Right hindlimb (tissue), 1 donor: Measurements from ENCODE around the gene RIMS1.

ENCODE experiments used
- DNase-seq: peaks from one replicate; pipeline ENCODE4 v3.0.0-alpha.2; 2018

Gene RIMS1

DNA sequence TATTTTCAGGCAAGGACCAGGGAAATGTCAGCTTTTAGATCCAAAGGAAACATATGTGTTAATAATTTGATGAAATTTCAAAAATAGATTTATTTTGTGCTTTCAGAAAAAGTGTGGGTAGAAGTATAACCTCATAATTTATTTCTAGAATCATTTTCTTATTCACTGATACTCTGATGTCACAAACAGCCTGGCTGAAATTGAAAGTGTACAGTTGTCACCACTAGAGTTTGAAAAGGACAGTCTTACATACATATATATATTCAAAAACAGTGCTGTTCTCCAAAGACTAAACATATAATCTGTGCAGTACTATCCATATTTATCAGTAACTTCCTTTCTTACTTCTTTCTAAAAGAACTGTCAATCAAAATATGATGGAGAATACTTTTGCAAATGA, 481.1 kb downstream of the RIMS1 start:
- no peak for DNase-seq

DNA sequence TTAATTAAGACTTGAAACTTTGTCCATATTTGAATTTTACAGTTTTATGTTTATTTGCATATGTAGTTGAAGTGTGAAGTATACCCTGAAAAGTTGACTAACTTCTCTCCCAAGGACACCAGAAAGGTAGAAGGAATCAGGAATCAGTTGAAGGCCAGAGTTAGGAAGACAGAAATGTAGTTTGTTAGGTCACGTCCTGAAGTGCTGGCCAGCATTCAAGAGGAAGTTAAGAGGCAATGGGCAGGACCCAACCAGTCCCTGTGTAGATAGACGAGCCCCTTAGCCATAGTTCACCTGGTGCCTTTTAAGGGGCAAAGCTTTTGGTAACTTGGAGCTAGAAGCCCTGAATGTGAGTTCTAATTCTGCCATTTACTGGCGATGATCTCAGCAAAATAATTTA, 485.1 kb downstream of the RIMS1 start:
- DNase-seq = no peak

GRCh38 chr6:72374172-72374571, 487.8 kb downstream of the RIMS1 start:
- no peak for DNase-seq

- no peak for DNase-seq
Observed at GRCh38 chr6:72374857-72375256, 488.5 kb downstream of the RIMS1 start.

- no peak for DNase-seq
Observed at GRCh38 chr6:72376736-72377135, 490.4 kb downstream of the RIMS1 start.

DNA sequence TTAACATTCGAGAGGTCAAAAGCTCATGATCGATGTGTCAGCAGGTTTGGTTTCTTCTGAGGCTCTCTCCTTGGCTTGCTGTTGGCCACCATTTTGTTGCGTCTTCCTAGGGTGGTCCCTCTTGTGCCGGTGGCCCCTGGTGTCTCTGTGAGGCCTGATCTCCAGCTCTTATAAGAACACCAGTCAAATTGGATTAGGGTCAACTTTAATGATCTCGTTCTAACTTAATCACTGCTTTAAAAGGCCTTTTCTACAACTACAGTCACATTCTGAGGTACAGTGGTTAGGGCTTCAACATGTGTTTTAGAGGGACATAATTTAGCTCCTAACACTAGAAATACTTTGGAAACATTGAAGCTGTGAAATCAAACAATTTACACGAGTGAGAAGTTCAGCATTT, 494.7 kb downstream of the RIMS1 start:
- no peak for DNase-seq

GRCh38 chr6:72382602-72383529, 496.5 kb downstream of the RIMS1 start:
- DNase-seq = no peak

DNA sequence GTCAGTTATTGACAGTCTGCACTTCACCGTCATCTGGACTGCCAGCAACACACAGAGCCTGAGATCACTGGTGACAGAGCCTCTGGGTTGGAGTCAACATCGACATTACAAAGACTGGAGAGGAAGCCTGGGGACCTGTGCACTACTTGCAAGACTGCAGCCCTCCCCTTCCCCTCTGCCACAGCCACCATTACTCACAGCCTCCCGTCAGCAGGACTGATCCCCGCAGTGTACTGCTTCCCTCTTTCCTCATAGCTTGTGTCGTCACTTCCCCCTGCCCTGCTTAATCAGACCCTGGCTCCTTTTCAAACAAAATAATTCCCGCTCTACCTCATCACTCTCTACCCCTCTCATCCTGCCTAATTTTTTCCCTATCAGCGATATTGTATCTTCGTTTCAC, 500.0 kb downstream of the RIMS1 start:
- DNase-seq = no peak

GRCh38 chr6:72389698-72390097, 503.3 kb downstream of the RIMS1 start:
- no peak for DNase-seq

GRCh38 chr6:72390548-72390947, 504.2 kb downstream of the RIMS1 start:
- no peak for DNase-seq

- no peak for DNase-seq
Observed at GRCh38 chr6:72401865-72402264, 515.5 kb downstream of the RIMS1 start.

GRCh38 chr6:72403413-72403812, 517.1 kb downstream of the RIMS1 start:
- no peak for DNase-seq

DNA sequence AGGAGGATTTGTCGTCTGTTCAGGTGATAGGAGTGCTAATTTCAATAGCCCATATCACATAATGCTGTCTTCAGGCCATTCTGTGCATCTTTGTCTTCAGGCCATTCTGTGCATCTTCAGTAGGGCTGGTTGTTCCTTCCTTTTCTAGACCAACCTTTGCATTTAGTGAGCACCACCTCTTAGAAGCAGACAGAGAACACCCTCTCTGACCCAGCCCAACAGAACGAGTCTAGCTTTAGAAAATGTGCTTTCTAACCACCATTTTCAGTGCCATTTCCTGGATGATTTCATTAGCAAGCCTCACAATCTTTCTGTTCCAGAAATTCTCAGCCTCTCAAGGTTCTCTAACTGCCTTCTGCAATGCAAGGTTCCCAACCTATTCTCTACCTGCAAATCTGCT, 520.2 kb downstream of the RIMS1 start:
- no peak for DNase-seq

- DNase-seq = no peak
Observed at GRCh38 chr6:72410769-72411168, 524.4 kb downstream of the RIMS1 start.

GRCh38 chr6:72411872-72412708, 525.7 kb downstream of the RIMS1 start:
- peak; percentile 89 for DNase-seq

DNA sequence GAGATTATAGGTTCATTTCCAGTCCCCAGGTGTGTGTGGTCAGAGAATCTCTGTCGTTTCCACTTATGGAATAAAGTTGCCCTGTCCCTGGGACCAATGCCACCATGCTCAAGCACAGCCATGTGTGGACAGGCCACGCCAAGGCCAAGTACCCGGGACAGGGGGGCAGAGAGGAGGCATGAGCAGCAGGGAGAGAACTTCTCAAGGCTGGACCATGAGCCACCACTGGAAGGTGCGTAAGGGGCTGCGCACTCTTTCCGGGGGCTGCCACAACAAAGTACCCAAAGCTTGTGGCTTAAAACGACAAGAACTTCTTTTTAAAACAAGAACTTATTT, 526.3 kb downstream of the RIMS1 start:
- no peak for DNase-seq

DNA sequence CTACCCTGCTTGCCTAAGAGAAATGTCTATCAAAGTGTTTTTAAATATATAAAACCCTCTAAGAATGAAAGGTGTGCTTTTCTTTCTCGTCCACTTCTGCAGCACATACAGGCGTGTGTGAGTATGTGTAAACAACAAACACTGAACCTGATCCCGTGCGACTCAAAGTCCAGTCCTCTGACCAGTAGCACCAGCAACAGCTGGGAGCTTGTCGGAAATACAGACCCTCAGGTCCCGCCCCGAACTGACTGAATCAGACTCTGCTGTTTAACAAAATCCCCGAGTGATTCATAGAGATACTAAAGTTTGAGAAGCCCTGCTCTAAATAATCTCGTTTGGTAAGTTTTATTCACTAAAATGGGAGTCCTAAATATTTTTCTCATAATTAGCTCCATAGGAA, 527.5 kb downstream of the RIMS1 start:
- no peak for DNase-seq

GRCh38 chr6:72414657-72415056, 528.3 kb downstream of the RIMS1 start:
- no peak for DNase-seq

GRCh38 chr6:72416744-72417465, 530.6 kb downstream of the RIMS1 start:
- DNase-seq = no peak

DNA sequence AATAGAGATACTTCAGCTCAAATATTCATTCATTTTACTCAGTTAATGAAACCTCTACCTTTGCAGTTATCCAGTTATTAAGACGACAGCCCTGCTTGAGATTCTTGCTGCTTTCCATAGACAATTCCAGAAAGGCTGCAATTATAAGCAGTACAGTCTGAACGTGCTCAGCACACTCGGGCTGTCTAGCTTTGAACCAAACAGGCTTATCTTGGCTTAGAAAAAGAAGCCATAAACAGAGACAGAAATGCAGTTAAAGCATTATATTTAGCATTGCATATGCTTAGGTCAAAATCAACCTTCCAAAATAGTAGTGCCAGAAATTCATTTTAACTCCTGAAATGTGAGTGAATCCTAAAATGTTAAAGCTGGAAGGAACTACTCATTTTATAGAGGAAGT, 531.4 kb downstream of the RIMS1 start:
- no peak for DNase-seq

GRCh38 chr6:72418495-72418894, 532.1 kb downstream of the RIMS1 start:
- DNase-seq = no peak

- no peak for DNase-seq
Observed at GRCh38 chr6:72419966-72420365, 533.6 kb downstream of the RIMS1 start.

DNA sequence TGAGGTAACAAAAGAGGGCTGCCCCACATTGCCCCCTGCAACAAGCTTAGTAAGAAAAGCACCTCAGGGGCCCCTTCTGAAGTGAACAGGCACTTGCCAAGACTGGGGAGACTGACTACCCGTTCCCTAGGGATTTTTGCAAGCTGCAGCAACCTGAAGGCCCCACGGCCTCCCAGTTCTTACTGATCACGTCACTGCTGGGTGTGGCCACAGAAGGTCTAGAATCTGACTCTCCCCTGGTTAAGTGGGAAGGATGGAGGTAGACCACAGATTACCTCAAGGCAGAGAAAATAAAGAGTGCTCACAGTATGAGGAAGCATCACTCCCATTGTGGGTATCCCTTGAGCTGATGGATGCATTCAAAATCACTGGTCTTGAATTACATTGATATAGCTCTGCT, 534.1 kb downstream of the RIMS1 start:
- DNase-seq = no peak
